A549 (cell line): ENCODE data around the gene AIP.

Experiments
- CHD4 ChIP-seq: fragments of 200-600 bp; sonication (generic); IDR thresholded peaks from 2 replicates; pipeline ENCODE4 v1.6.1; 2016; ENCODE audit warnings: antibody characterized with exemption, mild to moderate bottlenecking, borderline replicate concordance
- FOSL2 ChIP-seq, 2 experiments: fragments of 450-650 bp in 1 of 2; fragments of >200 bp in 1 of 2; sonication (Bioruptor Twin) in 1 of 2; formaldehyde crosslinking; IDR thresholded peaks; 2 replicates each; pipeline versions ENCODE4 v1.5.0 to v1.6.1; 2016 to 2020; ENCODE audit warnings: mild to moderate bottlenecking in 1 of 2, moderate library complexity in 1 of 2
- MYC ChIP-seq: IDR thresholded peaks from 2 replicates; pipeline ENCODE4 v1.6.1; 2012; ENCODE audit warnings: mild to moderate bottlenecking, inconsistent platforms, low read length, improper control_type of control experiment, borderline replicate concordance
- PBX3 ChIP-seq: IDR thresholded peaks from 2 replicates; pipeline ENCODE4 v1.6.1; 2012
- SMC3 ChIP-seq: fragments of >200 bp; sonication (Bioruptor Twin); formaldehyde crosslinking; IDR thresholded peaks from 3 replicates; pipeline ENCODE4 v1.6.1; 2018; ENCODE audit warnings: inconsistent platforms
- ZSCAN20 ChIP-seq: fragments of 250-450 bp; sonication (Bioruptor Pico); IDR thresholded peaks from 2 replicates; pipeline ENCODE4 v1.8.0; 2022; ENCODE audit warnings: mild to moderate bottlenecking, moderate library complexity
- TF ChIP-seq, protein P1 (sequence below): fragments of >200 bp; sonication (Bioruptor Twin); formaldehyde crosslinking; IDR thresholded peaks from 3 replicates; pipeline ENCODE4 v1.5.1; 2016

DNA sequence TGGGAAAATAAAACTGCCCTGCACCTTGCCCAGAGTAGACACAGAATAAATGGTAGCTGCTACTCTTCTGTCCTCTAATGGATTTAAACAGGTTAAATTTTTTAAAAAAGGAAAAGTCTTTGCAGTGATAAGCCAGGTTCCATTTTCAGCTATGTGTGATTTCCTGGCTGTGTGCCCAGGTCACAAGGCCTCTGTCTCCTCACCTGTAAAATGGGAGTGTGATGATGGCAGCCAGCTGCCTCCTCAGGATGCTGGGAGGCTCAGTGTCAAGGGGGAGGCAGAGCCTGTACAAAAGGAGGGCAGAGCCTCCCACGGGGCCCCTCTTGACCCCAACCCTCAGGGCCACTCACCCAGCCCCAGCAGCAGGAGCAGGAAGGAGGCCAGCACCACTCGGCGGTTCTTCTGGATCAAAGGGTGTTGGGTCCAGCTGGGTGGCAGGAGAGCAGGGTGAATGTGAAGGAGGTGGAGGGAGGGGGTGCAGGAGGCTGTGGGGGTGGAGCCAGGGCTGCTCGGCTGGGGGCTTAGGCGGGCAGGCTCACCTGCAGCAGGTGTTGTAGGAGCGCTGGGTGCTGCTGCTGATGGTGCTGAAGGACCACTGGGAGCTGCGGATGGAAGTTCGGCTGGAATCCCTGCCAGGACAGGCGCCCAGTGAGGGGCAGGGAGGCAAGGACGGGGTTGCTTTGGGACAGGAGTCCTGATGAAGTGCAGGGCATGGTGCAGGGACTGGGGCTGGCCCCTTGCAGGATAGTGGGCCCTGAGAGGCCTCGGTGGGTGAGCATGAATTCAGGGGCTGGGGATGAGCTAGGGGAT lies 15.7 kb upstream of the AIP start:
- TF ChIP-seq FOSL2 (IDR thresholded peaks at IDR 0.05) (no peak), FOSL2 (CRISPR knock-in tag; IDR thresholded peaks at IDR 0.05) (no peak), SMC3 (no peak), PBX3 (no peak), ZSCAN20 (CRISPR knock-in tag) (no peak), CHD4 (0 out of 2 replicates have a peak, but pooled peaks have one; percentile 21), MYC (no peak)
- TF ChIP-seq, protein P1, sequence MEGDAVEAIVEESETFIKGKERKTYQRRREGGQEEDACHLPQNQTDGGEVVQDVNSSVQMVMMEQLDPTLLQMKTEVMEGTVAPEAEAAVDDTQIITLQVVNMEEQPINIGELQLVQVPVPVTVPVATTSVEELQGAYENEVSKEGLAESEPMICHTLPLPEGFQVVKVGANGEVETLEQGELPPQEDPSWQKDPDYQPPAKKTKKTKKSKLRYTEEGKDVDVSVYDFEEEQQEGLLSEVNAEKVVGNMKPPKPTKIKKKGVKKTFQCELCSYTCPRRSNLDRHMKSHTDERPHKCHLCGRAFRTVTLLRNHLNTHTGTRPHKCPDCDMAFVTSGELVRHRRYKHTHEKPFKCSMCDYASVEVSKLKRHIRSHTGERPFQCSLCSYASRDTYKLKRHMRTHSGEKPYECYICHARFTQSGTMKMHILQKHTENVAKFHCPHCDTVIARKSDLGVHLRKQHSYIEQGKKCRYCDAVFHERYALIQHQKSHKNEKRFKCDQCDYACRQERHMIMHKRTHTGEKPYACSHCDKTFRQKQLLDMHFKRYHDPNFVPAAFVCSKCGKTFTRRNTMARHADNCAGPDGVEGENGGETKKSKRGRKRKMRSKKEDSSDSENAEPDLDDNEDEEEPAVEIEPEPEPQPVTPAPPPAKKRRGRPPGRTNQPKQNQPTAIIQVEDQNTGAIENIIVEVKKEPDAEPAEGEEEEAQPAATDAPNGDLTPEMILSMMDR = no peak
